ENCODE measurements around the gene B3GAT1. TPM values are rescaled to one million over a fixed set of nuclear protein-coding genes. Genes with fewer than 3 reads are reported as not detected.

Gene B3GAT1
- total RNA-seq, 1 experiment from 2014 or later, result 0.10 TPM

DNA sequence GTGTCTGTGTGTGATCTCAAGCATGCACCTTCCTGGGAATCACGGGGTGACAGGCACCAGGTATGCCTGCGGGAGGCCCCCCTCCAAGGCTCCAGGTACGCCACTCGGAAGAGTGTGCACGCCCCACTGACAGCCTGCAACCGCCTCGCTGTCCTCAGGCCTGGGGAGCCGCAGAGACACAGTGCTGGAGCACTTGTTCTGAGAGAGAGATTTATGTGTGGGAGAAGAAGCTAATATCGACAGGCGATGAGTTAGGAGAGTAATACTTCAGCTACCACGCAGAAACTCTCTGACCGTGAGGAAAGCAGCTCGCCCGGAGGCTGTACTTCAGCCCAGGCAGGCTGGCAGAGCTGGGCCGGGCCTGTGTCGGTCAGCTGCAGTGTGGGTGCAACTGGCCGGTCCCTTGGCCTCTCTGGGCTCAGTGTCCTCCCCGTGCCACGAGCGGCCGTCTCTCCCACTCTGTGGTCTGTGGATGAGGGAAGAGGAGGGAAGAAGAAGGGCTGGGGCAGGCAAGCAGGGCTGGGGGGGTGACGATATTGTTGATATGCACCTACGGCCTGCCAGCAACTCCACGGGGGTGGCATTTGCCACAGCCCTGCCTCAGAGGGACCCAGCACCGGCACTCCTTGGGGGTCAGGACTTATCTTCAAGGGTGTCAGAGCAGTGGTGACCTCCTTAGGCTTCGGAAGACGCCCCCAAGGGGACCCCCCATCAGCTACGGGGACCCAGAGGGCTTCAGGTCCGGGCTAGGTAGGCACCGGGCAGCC lies 7.3 kb downstream of the B3GAT1 start:
- no peaks in the 10 kb centered on the region for H3K4me1 ChIP-seq (ENCODE audit: control insufficient read depth, insufficient read depth, low read length)

DNA sequence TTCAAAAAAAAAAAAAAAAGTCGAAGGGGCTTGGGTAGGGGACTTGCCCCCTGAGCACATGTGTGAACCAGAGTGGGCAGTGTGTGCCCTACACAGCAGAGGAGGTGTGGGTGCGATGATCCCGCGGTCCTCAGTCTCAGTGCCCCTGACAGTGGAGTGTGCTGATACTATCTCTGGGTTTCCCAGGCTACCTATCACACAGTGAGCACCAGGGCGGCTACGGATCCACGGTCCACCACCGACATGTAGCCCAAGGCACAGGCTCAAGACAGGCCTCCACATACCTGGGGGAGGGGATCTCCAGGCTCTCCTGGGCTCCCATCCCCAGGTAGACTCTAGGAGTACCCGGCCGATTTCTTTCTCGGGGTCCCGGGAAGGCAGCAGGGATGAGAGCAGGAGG lies 9.1 kb downstream of the B3GAT1 start:
- in situ Hi-C loops (cut with HindIII; ENCODE audit: low pct_unique_long_range_greater_than_20kb, low sequenced_read_pairs) (no loop called here), intact Hi-C loops (cut with micrococcal nuclease; ENCODE audit: unreplicated experiment) (no loop called here)
- ChIA-PET POLR2A (no interaction called here), CTCF (no interaction called here)
- peaks cover 10% of the 10 kb centered on the region for H3K27me3 ChIP-seq (ENCODE audit: control insufficient read depth, insufficient read depth, low read length)
- BruUV-seq (replicated peaks), result no TSS peak
- DNase-seq (ENCODE audit: low read depth, low spot score) (no peak), ATAC-seq (no peak)
- H3K9me3 ChIP-seq (ENCODE audit: control insufficient read depth, insufficient read depth, low read depth, low read length), result no peaks in the 10 kb centered on the region
- H3K36me3 ChIP-seq (ENCODE audit: control insufficient read depth, insufficient read depth, low read length), result no peaks in the 10 kb centered on the region
- no peak overlapping the region for H3K27ac ChIP-seq (ENCODE audit: low read length)
- TF ChIP-seq, protein P1, sequence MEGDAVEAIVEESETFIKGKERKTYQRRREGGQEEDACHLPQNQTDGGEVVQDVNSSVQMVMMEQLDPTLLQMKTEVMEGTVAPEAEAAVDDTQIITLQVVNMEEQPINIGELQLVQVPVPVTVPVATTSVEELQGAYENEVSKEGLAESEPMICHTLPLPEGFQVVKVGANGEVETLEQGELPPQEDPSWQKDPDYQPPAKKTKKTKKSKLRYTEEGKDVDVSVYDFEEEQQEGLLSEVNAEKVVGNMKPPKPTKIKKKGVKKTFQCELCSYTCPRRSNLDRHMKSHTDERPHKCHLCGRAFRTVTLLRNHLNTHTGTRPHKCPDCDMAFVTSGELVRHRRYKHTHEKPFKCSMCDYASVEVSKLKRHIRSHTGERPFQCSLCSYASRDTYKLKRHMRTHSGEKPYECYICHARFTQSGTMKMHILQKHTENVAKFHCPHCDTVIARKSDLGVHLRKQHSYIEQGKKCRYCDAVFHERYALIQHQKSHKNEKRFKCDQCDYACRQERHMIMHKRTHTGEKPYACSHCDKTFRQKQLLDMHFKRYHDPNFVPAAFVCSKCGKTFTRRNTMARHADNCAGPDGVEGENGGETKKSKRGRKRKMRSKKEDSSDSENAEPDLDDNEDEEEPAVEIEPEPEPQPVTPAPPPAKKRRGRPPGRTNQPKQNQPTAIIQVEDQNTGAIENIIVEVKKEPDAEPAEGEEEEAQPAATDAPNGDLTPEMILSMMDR (IDR thresholded peaks at IDR 0.05), result no peak
- TF ChIP-seq SIN3A (IDR thresholded peaks at IDR 0.05; ENCODE audit: borderline replicate concordance, insufficient read depth, low read depth, low read length) (no peak), TCF7L2 (IDR thresholded peaks at IDR 0.05; ENCODE audit: low read depth, low read length) (no peak), POLR2AphosphoS5 (IDR thresholded peaks at IDR 0.05; ENCODE audit: low read depth, low read length) (no peak)
- TF ChIP-seq, protein P2, sequence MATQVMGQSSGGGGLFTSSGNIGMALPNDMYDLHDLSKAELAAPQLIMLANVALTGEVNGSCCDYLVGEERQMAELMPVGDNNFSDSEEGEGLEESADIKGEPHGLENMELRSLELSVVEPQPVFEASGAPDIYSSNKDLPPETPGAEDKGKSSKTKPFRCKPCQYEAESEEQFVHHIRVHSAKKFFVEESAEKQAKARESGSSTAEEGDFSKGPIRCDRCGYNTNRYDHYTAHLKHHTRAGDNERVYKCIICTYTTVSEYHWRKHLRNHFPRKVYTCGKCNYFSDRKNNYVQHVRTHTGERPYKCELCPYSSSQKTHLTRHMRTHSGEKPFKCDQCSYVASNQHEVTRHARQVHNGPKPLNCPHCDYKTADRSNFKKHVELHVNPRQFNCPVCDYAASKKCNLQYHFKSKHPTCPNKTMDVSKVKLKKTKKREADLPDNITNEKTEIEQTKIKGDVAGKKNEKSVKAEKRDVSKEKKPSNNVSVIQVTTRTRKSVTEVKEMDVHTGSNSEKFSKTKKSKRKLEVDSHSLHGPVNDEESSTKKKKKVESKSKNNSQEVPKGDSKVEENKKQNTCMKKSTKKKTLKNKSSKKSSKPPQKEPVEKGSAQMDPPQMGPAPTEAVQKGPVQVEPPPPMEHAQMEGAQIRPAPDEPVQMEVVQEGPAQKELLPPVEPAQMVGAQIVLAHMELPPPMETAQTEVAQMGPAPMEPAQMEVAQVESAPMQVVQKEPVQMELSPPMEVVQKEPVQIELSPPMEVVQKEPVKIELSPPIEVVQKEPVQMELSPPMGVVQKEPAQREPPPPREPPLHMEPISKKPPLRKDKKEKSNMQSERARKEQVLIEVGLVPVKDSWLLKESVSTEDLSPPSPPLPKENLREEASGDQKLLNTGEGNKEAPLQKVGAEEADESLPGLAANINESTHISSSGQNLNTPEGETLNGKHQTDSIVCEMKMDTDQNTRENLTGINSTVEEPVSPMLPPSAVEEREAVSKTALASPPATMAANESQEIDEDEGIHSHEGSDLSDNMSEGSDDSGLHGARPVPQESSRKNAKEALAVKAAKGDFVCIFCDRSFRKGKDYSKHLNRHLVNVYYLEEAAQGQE (IDR thresholded peaks at IDR 0.05; ENCODE audit: insufficient read depth in 1 of 2, low read depth in 2 of 2, low read length in 1 of 2), result no peak
- H3K4me3 ChIP-seq (ENCODE audit: low read depth in 2 of 2, low read length in 2 of 2), result no peak overlapping the region
- H3K4me1 ChIP-seq (ENCODE audit: control insufficient read depth, insufficient read depth, low read length), result no peaks in the 10 kb centered on the region

More for the DNA sequence above, 7.3 kb downstream of the B3GAT1 start:
- Histone ChIP-seq H3K27me3 (ENCODE audit: control insufficient read depth, insufficient read depth, low read length) (peaks cover 15% of the 10 kb centered on the region), H3K9me3 (ENCODE audit: control insufficient read depth, insufficient read depth, low read depth, low read length) (no peaks in the 10 kb centered on the region), H3K4me3 (ENCODE audit: low read depth in 2 of 2, low read length in 2 of 2) (no peak overlapping the region), H3K27ac (ENCODE audit: low read length) (no peak overlapping the region), H3K36me3 (ENCODE audit: control insufficient read depth, insufficient read depth, low read length) (no peaks in the 10 kb centered on the region)
- DNase-seq (ENCODE audit: low read depth, low spot score) (no peak), ATAC-seq (no peak)
- no TSS peak for BruUV-seq (replicated peaks)
- in situ Hi-C loops (cut with HindIII; ENCODE audit: low pct_unique_long_range_greater_than_20kb, low sequenced_read_pairs) (no loop called here), intact Hi-C loops (cut with micrococcal nuclease; ENCODE audit: unreplicated experiment) (no loop called here)
- ChIA-PET POLR2A (no interaction called here), CTCF (no interaction called here)
- TF ChIP-seq SIN3A (IDR thresholded peaks at IDR 0.05; ENCODE audit: borderline replicate concordance, insufficient read depth, low read depth, low read length), result no peak
- TF ChIP-seq, protein P2 (IDR thresholded peaks at IDR 0.05; ENCODE audit: insufficient read depth in 1 of 2, low read depth in 2 of 2, low read length in 1 of 2), result no peak
- TF ChIP-seq POLR2AphosphoS5 (IDR thresholded peaks at IDR 0.05; ENCODE audit: low read depth, low read length), result no peak
- TF ChIP-seq, protein P1 (IDR thresholded peaks at IDR 0.05), result no peak
- no peak for TF ChIP-seq TCF7L2 (IDR thresholded peaks at IDR 0.05; ENCODE audit: low read depth, low read length)
